GM12878 (cell line): ENCODE results near the gene SLAIN2. TPM values are rescaled to one million over a fixed set of nuclear protein-coding genes. Genes with fewer than 3 reads are reported as not detected.
A peak's percentile ranks its signal among the peaks of the same experiment; 100 is the strongest.

Experiments used
- ATAC-seq: fragments of 200-7000 bp; cut with Tn5 transposase; 3 replicates; pipeline ENCODE4 v1.9.1; 2020; ENCODE audit warnings: mild to moderate bottlenecking, moderate library complexity
- BruUV-seq: library from RNA; stranded (reverse); fragments of 400-500 nt; replicated peaks from 2 replicates; lab custom pipeline; 2021; lab: Mats Ljungman, UMichigan
- CTCF ChIA-PET: fragments of 300-600 bp; sonication (Branson Sonifier 250); formaldehyde crosslinking; extraction: SDS; loops from one replicate; lab custom pipeline; 2021; ENCODE audit warnings: inconsistent platforms; lab: Yijun Ruan, JAX
- POLR2A ChIA-PET: fragments of 350-600 bp; formaldehyde crosslinking; extraction: SDS; loops from one replicate; lab custom pipeline; 2021; ENCODE audit warnings: inconsistent platforms; lab: Charles Lee
- RAD21 ChIA-PET: fragments of 300-600 bp; sonication (Branson Sonifier 250); formaldehyde crosslinking; loops from one replicate; lab custom pipeline; 2023; ENCODE audit warnings: antibody characterized with exemption; ENCODE audit not compliant: unreplicated experiment; lab: Charles Lee
- SMC1A ChIA-PET: fragments of 300-600 bp; sonication (Branson Sonifier 250); formaldehyde crosslinking; loops from one replicate; lab custom pipeline; 2023; ENCODE audit not compliant: unreplicated experiment, uncharacterized antibody; lab: Charles Lee
- DNase-seq: peaks from one replicate; pipeline ENCODE4 v3.0.0-alpha.2; 2011; ENCODE audit warnings: low read depth, low spot score
- FAIRE-seq: peaks from 3 replicates; lab custom pipeline; 2011; peaks lifted over from hg19 to GRCh38; lab: Jason Lieb, UNC
- H2AFZ ChIP-seq: 2 replicates; pipeline ENCODE4 v1.6.0; 2011; ENCODE audit warnings: low read depth, low read length, control low read depth; ENCODE audit not compliant: control insufficient read depth
- H3K27ac ChIP-seq: 2 replicates; pipeline ENCODE4 v1.5.1; 2011; ENCODE audit warnings: control low read depth; ENCODE audit not compliant: control insufficient read depth, insufficient read depth
- H3K27me3 ChIP-seq, 2 experiments: replicated peaks in 1 of 2; 2 replicates each; pipeline versions ENCODE4 v1.6.0 to v1.6.1; 2011; ENCODE audit warnings: low read length in 1 of 2; ENCODE audit not compliant: control insufficient read depth in 2 of 2, insufficient read depth in 2 of 2
- H3K36me3 ChIP-seq, 2 experiments: 2 replicates each; pipeline ENCODE4 v1.5.1; 2011; ENCODE audit warnings: low read length in 1 of 2; ENCODE audit not compliant: control insufficient read depth in 2 of 2, insufficient read depth in 2 of 2
- H3K4me1 ChIP-seq: 2 replicates; pipeline ENCODE4 v1.6.1; 2011; ENCODE audit warnings: mild to moderate bottlenecking, low read length, moderate library complexity, mixed read lengths; ENCODE audit not compliant: control insufficient read depth, insufficient read depth
- H3K4me2 ChIP-seq: 2 replicates; pipeline ENCODE4 v1.6.0; 2011; ENCODE audit warnings: control low read depth; ENCODE audit not compliant: control insufficient read depth, insufficient read depth
- H3K4me3 ChIP-seq: fragments of 200-600 bp; sonication (generic); 2 replicates; pipeline ENCODE4 v1.5.1; 2016
- H3K79me2 ChIP-seq: 2 replicates; pipeline ENCODE4 v1.6.0; 2011; ENCODE audit warnings: low read length; ENCODE audit not compliant: control insufficient read depth, insufficient read depth
- H3K9ac ChIP-seq: 2 replicates; pipeline ENCODE4 v1.8.0; 2011; ENCODE audit warnings: low read length, control low read depth, mixed read lengths; ENCODE audit not compliant: control insufficient read depth, insufficient read depth
- H3K9me3 ChIP-seq: replicated peaks from 3 replicates; pipeline ENCODE4 v1.5.1; 2011; ENCODE audit warnings: mild to moderate bottlenecking, low read length; ENCODE audit not compliant: control insufficient read depth, insufficient read depth
- H4K20me1 ChIP-seq: 2 replicates; pipeline ENCODE4 v1.6.0; 2011; ENCODE audit not compliant: control insufficient read depth, insufficient read depth
- BCL3 ChIP-seq: IDR thresholded peaks from 2 replicates; pipeline ENCODE4 v1.6.1; 2011; ENCODE audit warnings: borderline replicate concordance, low read depth, mild to moderate bottlenecking, moderate library complexity, low read length; ENCODE audit not compliant: insufficient read depth, poor library complexity, severe bottlenecking
- BRCA1 ChIP-seq: IDR thresholded peaks from 2 replicates; pipeline ENCODE4 v1.6.1; 2011; ENCODE audit warnings: low read depth, low read length, improper control_type of control experiment
- E2F4 ChIP-seq: IDR thresholded peaks from 2 replicates; pipeline ENCODE4 v1.6.1; 2012; ENCODE audit warnings: low read depth, low read length, improper control_type of control experiment
- MTA2 ChIP-seq: fragments of 450-650 bp; IDR thresholded peaks from 2 replicates; pipeline ENCODE4 v1.6.1; 2016; ENCODE audit warnings: low read depth, mild to moderate bottlenecking, moderate library complexity
- NRF1 ChIP-seq: conservative IDR thresholded peaks from 2 replicates; pipeline ENCODE4 v1.6.1; 2011; ENCODE audit warnings: mild to moderate bottlenecking, low read depth, low read length, improper control_type of control experiment
- SKIL ChIP-seq: fragments of 450-650 bp; IDR thresholded peaks from 2 replicates; pipeline ENCODE4 v1.6.1; 2017; ENCODE audit warnings: mild to moderate bottlenecking, low read depth, inconsistent platforms; ENCODE audit not compliant: poor library complexity, severe bottlenecking
- SMAD1 ChIP-seq: fragments of 450-650 bp; IDR thresholded peaks from 2 replicates; pipeline ENCODE4 v1.6.1; 2018; ENCODE audit warnings: mild to moderate bottlenecking, low read depth; ENCODE audit not compliant: partially characterized antibody
- STAT1 ChIP-seq: fragments of 450-650 bp; conservative IDR thresholded peaks from 2 replicates; pipeline ENCODE4 v1.6.1; 2014; ENCODE audit warnings: antibody characterized with exemption, mild to moderate bottlenecking
- STAT3 ChIP-seq: IDR thresholded peaks from 2 replicates; pipeline ENCODE4 v1.6.1; 2011; ENCODE audit warnings: low read depth, low read length, improper control_type of control experiment
- WGBS: methylation state at CpG from one replicate; pipeline ENCODE4 v1.1.6; 2016; ENCODE audit warnings: low lambda C conversion rate; ENCODE audit not compliant: insufficient replicate concordance, insufficient coverage; ENCODE audit errors: missing lambda C conversion rate; 5-methylcytosine and 5-hydroxymethylcytosine counted together
- in situ Hi-C: fragments of 300-500 bp; cut with MboI; formaldehyde crosslinking; loops from 9 replicates; pipeline ENCODE4 v1.14.3; 2018; ENCODE audit warnings: mixed read lengths
- intact Hi-C: fragments of 100-400 bp; cut with micrococcal nuclease; formaldehyde crosslinking; loops from one replicate; pipeline ENCODE4 v1.14.2; 2022; ENCODE audit not compliant: unreplicated experiment
- polyA plus RNA-seq, 11 experiments: library from polyadenylated mRNA; depleted of rRNA in 4 of 11; unstranded in 6 of 11; stranded (reverse) in 5 of 11; fragments of >200 nt; fragmentation: Nextera tagmentation in 4 of 11; fragmentation: Illumina TruSeq in 1 of 11; extraction: Ambion mirVana in 4 of 11; extraction: Trizol in 1 of 11; gene quantifications; 1 replicate in 1 of 11; 2 replicates in 10 of 11; pipeline versions ENCODE4 v1.2.1 to v1.2.3, GENCODE V29; 2011 to 2016; ENCODE audit warnings: inconsistent platforms in 2 of 11, missing spikeins in 2 of 11, low read depth in 1 of 11
- total RNA-seq, 4 experiments: library from RNA; depleted of rRNA in 3 of 4; stranded (reverse); fragments of >200 nt in 3 of 4; fragmentation: Illumina TruSeq in 1 of 4; extraction: Trizol in 1 of 4; gene quantifications; 2 replicates each; pipeline versions ENCODE4 v1.2.1 to v1.2.3, GENCODE V29; 2013 to 2021

The SLAIN2 gene
- total and polyA plus RNA-seq, 10 of the 15 experiments (the other 5 are each of a cell fraction or from before 2014, with no cell fraction given): 4.3 to 96.6 (median 25.4) TPM

DNA sequence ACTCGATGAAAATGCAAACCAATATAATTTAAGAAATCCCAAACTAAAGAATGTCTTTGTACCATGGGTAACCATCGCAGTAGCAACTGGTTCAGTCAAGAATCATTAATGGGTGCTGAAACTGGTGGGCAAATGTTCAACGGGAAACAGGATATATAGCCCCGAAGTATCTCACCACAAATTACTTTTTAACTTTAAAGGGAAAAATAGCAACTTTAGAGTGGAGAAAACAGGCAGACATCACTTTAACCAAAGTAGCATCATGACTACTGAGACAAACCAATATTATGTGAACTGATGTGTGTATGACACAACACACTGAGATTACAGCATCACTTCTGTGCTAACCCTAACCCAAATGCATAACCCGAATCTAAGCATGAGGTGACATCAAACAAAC, 33.8 kb upstream of the SLAIN2 start:
- no peaks in the 10 kb centered on the region for H3K79me2 ChIP-seq
- DNase-seq: no peak
- BruUV-seq: no TSS peak
- POLR2A ChIA-PET: no interaction called here
- H3K27ac ChIP-seq: no peak overlapping the region
- no peak overlapping the region for H2AFZ ChIP-seq
- intact Hi-C loops: no loop called here
- no peaks in the 10 kb centered on the region for H3K36me3 ChIP-seq
- RAD21 ChIA-PET: no interaction called here
- TF ChIP-seq STAT3: no peak
- TF ChIP-seq STAT1: no peak
- TF ChIP-seq NRF1: no peak
- TF ChIP-seq E2F4: no peak
- SMC1A ChIA-PET: no interaction called here
- no peaks in the 10 kb centered on the region for H3K27me3 ChIP-seq
- H3K4me3 ChIP-seq: no peak overlapping the region
- WGBS: 55% methylated on average over 5 of the region's 5 CpGs
- no peak overlapping the region for H3K4me2 ChIP-seq
- in situ Hi-C loops: no loop called here
- H4K20me1 ChIP-seq: no peaks in the 10 kb centered on the region
- no peaks in the 10 kb centered on the region for H3K4me1 ChIP-seq
- ATAC-seq: peak; percentile 21; the same call in 1 of the 3 replicates
- CTCF ChIA-PET: no interaction called here
- no peak overlapping the region for H3K9ac ChIP-seq
- FAIRE-seq: no peak
- no peaks in the 10 kb centered on the region for H3K9me3 ChIP-seq

DNA sequence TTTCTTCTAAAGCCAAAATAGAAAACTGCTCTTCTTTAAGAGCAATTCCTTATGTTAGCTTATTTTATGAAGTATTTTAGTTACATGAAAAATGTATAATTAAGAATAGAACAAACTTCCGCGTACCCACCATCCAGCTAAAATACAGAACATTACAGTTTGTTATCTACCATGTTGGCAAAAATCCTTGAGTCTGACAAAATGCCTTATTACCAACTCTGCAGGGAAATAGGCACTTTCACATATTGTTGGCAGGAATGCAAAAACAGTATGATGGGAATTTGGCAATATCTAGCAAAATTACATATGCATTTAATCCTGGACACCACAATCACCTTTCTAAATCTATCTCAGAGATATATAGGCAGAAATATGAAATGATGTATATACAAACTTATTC, 32.4 kb upstream of the SLAIN2 start:
- Histone ChIP-seq H3K27me3 (no peaks in the 10 kb centered on the region), H3K4me3 (no peak overlapping the region), H4K20me1 (no peaks in the 10 kb centered on the region), H3K36me3 (no peaks in the 10 kb centered on the region), H3K9ac (no peak overlapping the region), H3K4me2 (no peak overlapping the region), H3K4me1 (no peaks in the 10 kb centered on the region), H3K79me2 (no peaks in the 10 kb centered on the region), H3K9me3 (no peaks in the 10 kb centered on the region), H3K27ac (no peak overlapping the region), H2AFZ (no peak overlapping the region)
- no TSS peak for BruUV-seq
- ChIA-PET POLR2A (no interaction called here), RAD21 (interaction anchor here (1.3 kb wide), 1 partner anchor 9 kb away, joined by 3 read pairs; no protein-coding TSS in a partner anchor), CTCF (interaction anchor here (0.9 kb wide), 3 partner anchors 9 to 181 kb away, joined by 3 to 5 read pairs (median 3); no protein-coding TSS in a partner anchor), SMC1A (interaction anchor here (0.8 to 1.5 kb wide), 3 partner anchors 18 to 53 kb away, joined by 3 to 4 read pairs (median 3); no protein-coding TSS in a partner anchor)
- in situ Hi-C loops: no loop called here
- ATAC-seq: no peak
- no peak for FAIRE-seq
- 96% methylated on average over 2 of the region's 2 CpGs for WGBS
- DNase-seq: no peak
- intact Hi-C loops: no loop called here
- TF ChIP-seq SMAD1 (no peak), MTA2 (no peak), BCL3 (no peak), SKIL (no peak), BRCA1 (no peak)
